Stimulated activated naive CD4-positive, alpha-beta T cell treated with Interleukin-2 at 50 U/mL for 16 hours (primary cell): ENCODE measurements around the gene SMAD2.
"Not testable (repeated sequence)": the region's sequence is repeated elsewhere in the genome, so short reads cannot be mapped to it uniquely, and the experiment has no call there.

Source experiments
- DNase-seq: peaks from one replicate; lab custom pipeline; 2025; lab: John Stamatoyannopoulos, UW

The SMAD2 gene

DNA sequence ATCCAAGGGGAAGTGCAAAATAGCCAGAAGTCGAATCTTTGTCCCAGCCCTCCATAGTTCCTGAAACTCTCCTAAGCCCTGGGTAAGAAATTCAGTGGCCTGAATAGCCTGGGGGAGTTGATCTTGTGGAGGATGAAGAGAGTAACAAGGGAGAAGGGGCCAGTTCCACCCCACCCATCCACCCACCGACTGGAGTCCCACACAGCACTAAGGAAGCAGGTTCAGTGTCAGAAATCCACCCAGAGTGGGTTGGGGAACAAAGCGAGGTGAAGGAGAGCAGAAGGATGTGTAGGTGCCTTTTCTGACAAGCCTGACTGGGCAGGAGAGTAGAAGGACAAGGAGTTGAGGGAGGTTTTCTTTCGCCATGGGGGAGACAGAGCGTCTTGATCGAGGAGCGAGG is 136.8 kb downstream of the SMAD2 start:
- no peak for DNase-seq

DNA sequence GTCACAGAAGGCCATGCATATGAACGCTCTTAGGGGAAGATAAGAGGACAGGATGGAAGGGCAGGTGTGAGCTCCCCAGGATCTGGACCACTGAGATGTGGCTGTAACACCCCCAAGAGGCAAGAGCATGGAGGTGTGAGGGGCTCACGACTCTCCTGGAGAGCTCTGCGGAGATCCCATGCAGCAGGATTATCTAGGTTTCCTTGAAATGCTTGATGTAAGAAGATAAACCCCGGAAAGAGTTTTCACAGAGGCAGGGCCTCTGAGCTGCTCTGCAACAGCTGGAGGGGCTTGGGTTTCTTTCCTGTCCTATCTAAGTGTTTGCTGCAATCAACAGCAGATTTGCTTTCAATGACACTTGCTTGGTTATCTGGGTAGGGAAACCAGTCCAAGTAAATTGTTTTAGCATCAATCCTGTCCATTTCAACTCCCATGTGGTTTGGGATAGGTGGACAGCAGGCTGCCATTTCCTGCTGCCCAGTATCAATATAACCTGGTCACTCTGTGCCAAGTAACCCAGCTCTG is 138.9 kb downstream of the SMAD2 start:
- no peak for DNase-seq

DNA sequence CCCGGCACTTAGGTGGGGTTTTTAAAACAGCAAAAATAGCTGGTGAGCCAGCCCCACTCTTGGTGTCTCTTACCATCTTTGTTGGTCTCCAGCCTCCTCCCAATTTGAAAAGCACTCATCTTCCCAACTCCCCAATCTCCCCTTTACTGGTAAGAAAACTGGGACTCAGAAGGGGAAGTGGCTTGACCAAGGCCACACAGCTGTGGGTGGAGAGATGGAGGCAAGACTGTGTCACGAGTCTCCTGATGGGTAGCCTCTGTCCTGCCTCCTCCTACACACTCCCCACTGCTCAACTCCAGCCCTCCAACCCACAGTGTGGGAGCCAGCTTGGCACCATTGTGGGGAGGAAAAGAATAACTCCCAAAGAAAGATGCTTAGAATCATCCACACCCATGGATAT is 140.4 kb downstream of the SMAD2 start:
- DNase-seq, result no peak

DNA sequence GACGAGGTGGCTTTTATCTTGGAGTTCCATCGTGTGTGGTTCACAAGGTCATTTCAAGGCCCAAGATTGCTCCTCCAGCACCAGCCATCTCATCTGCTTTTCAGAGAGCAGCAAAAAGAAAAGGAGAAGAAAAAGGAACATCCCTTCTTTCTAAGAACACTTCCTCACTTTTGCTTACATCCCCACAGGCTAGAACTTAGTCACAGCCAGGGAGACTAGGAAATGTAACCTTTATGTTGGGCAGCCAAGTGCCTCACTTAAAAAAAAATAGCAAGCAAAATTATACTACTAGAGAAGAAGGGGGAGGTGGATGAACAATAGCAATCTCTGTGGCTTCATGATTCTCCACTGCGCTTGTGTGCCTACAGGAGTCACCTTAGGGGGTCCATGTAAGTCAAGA is 141.8 kb downstream of the SMAD2 start:
- DNase-seq, result no peak

DNA sequence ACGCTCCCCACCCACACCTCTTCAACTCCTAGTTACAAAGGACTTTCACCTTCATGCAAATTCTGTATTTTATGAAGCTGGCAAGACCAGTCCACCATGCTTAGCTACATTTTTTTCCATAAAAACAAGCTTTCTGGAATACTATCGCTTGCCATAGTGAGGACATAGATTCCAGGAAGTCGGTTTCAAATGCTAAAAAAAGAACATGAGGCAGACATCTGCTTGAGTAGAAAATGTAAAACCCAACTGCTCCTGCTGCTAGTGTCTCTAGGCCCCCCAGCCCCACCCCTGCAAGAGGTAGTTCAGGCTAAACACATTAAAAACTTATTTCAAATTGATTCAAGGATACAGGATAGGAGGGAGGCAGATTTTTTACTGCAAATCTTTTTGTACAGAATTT is 148.9 kb downstream of the SMAD2 start:
- no peak for DNase-seq

DNA sequence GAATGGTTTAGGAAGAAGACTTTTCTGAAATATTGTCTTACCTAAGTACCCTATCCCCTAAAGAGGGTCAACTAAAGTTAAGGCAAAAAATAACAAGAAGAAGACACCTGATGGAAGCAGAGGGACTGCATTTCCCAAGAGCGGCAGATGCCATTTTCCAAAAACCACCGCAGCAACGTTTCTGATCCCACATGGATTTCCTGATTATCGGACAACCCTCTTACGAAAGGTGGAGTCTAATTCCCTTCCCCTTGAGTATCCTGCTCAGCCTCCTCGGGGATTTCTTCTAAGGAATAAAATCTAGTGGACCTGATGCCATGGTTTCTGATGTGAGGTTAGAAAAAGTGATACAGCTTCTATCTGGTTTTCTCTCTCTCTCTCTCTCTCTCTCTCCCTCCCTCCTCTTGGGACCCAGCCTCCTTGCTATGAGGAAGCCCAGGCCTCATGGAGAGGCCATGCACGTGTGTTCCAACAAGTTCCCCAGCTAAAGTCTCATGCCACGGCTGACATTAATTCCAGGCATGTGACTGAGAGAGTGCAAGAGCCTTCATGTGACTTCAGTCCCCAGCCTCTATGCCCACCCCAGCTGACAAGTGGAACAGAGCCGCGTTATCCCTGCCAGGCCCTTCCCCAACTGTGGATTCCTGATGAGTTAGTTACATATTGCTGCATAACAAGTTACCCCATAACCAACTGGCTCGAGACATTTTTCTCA is 150.3 kb downstream of the SMAD2 start:
- no peak for DNase-seq

DNA sequence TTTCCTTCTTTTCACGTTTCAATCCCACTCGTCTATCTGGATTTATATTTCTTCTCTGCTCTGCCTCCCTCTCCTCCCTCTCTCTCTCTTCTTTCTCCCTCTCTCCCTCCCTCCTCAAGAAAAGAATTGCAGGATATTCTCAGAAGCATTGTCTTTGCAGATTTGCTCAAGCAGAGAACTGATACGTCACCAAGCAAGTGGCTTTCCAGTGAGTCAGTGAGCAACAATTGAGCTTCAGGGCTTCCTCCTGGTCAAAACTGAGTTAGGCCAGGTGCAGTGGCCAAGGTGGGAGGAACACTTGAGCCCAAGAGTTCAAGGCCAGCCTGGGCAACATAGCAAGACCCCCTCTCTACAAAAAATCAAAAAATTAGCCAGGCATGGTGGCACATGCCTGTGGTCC is 151.1 kb downstream of the SMAD2 start:
- DNase-seq, result no peak

DNA sequence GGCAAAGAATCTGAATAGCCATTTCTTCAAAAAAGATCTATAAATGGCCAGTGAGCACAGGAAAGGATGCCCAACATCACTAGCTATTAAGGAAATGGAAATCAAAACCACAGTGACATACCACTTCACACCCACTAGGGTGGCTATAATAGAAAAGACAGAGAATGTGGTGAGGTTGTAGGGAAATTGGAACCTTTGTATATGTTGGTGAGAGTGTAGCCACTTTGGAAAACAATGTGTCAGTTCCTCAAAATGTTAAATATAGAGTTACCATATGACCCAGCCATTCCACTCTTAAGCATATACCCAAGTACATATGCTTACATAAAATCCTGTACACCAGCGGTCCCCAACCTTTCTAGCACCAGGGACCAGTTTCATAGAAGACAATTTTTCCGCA is 152.8 kb downstream of the SMAD2 start:
- no peak for DNase-seq

DNA sequence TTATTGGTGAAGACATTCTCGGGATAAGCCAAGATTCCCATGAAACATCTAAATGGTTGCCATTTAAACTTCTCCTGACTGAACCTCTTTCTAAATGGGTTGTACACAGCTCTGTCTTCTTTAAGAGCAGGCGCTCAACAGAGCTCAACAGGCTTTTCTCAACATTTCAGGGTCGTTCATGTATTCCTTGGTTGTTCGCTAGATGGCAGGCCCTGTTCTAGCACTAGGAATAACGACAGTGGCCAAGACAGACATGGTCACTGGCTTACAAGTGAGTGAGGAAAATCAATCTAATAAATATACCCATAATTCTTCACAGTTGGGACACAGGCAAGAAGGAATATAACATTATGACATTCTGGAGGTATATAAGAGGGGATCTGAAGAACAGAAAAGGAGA is 154.5 kb downstream of the SMAD2 start:
- DNase-seq, result no peak

DNA sequence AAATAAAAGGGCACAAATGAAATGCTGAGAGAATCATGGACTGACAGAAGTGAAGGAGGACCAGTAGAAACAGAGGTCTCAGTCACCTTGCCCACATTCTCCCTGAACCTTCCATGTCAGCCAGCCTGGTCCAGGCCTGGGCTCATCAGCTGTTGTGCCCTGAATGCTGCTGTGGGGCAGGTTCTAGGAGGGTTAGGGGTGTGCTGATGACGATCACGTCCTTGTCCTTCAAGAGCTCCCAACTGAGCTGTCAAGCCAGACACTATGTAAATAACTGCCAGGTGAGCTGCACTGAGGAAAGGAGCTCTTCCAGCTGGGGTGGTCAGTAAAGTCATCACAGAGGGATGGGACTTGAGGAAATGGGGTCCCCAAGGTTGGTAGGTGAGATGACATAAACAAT is 156.5 kb downstream of the SMAD2 start:
- no peak for DNase-seq

DNA sequence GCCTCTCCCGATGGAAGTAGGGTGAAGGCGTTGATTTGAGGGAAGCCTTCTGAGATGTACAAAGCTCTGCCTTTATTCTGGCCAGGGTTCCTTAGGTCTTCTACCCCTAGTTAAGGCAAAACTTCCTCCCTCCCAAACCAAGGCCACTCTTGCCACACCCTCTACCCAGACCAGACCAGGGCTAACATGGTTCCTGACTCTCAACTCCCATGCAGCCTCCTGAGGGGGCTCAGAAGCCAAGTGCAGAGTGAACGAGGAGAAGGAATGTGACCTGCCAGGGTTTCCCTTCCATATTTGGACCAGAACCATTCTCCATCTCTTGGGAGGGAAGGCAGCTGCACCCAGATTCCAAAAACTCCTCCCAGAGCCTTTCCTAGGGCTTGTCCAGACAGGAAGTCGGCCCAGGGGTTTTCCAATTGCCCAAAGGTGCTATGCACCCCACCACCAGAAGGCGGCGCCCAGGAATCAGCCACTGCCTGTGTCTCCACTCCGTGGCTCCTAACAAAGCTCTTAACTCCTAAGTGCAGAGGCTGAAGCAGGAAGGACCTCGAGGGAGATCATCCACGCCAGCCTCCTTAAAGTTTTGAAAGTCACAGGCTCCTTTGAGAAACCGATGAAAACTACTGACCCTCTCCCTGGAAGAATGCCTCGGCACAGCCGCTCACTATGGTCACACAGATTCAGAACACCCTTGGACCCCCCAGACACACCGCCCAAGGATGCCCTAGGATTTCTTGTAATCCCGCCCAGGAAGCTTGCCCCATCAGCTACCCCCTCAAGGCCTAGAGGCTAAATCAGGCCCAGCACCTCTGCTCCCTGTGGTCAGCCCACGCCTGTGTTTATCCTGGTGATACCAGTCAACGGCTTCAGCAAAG is 157.8 kb downstream of the SMAD2 start:
- DNase-seq, result peak; percentile 9

DNA sequence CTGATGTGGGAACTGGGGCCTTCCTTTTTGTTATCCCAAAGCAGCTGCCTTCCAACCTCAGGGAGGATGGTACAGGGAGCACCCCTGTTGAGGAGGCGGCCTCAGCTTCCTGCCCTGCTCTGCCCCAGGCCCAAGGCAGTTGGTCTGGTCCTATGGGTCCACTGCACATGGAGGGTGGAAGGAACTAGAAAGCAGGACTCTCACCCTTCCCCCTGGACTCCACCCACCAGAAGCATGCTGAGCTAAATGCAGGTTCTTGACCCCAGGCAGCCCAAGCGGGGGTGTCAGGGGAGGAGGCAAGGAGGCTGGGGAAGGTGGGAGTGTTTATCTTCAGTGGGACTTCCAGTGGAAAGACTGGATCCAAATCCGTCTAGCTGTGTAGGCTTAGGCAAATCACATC is 158.5 kb downstream of the SMAD2 start:
- no peak for DNase-seq

DNA sequence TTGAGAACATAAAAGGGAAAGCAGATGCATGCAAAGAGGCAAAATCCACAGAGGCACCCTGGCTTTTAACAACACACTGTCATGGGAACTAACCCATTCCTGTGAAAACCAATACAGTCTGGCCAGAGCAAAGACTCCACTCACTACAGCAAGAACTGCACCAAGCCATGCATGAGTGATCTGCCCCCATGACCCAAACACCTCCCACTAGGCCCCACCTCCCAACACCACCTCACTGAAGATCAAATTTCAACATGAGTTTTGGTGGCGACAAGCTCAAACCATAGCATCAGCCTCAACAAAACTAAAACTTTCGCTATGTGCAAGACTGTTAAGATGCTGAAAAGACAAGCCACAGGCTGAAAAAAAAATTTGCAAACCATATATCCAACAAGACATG is 162.8 kb downstream of the SMAD2 start:
- DNase-seq, result no peak

DNA sequence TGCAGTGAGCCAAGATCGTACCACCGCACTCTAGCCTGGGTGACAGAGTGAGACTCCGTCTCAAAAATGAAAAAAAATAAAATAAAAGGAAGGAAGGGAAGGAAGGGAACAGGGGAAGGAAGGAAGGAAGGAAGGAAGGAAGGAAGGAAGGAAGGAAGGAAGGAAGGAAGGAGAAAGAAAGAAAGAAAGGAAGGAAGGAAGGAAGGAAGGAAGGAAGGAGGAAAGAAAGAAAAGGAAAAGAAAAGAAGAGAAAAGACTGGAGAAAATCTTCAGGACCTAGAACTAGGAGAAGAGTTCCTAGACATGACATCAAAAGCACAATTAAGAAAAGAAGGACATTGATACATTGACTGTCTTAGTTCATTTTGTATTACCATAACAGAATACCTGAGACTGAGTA is 163.3 kb downstream of the SMAD2 start:
- not testable (repeated sequence) for DNase-seq
